ENCODE measurements around the gene SLC37A1.

- TF ChIP-seq CTCF (IDR thresholded peaks at IDR 0.05) (no peak), POLR2A (IDR thresholded peaks at IDR 0.05) (no peak), EP300 (IDR thresholded peaks at IDR 0.05) (no peak), POLR2AphosphoS5 (IDR thresholded peaks at IDR 0.05) (no peak)
Measured at GRCh38 chr21:42627527-42628289, 114.1 kb downstream of the SLC37A1 start.

Measured in sigmoid colon (tissue), 4 donors.